ENCODE measurements around the gene PLCH1. TPM values are rescaled to one million over a fixed set of nuclear protein-coding genes. Genes with fewer than 3 reads are reported as not detected.
A peak's percentile ranks its signal among the peaks of the same experiment; 100 is the strongest.

The PLCH1 gene
- total RNA-seq, 1 donor from 2014 or later: 0.26 TPM

DNA sequence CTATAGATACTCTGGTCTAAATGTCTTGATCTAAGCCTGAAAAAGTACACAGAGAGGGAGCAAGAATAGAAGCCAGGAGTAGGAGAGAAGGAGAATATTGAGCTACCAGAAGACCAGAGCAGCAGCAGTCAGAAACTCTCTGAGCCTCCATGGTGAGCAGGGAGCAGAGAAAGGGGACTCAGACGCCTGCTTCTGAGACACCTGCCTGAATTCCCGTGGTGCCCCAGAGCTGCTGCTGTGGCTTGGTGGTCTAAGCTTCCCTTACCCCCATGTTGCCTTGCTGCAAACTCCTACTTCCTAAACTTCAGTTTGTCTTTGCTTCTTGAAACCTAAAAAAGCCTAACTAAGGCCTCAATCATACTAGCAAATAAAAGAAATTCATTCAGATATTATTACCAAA is 356.5 kb downstream of the PLCH1 start:
- TF ChIP-seq, protein P1, sequence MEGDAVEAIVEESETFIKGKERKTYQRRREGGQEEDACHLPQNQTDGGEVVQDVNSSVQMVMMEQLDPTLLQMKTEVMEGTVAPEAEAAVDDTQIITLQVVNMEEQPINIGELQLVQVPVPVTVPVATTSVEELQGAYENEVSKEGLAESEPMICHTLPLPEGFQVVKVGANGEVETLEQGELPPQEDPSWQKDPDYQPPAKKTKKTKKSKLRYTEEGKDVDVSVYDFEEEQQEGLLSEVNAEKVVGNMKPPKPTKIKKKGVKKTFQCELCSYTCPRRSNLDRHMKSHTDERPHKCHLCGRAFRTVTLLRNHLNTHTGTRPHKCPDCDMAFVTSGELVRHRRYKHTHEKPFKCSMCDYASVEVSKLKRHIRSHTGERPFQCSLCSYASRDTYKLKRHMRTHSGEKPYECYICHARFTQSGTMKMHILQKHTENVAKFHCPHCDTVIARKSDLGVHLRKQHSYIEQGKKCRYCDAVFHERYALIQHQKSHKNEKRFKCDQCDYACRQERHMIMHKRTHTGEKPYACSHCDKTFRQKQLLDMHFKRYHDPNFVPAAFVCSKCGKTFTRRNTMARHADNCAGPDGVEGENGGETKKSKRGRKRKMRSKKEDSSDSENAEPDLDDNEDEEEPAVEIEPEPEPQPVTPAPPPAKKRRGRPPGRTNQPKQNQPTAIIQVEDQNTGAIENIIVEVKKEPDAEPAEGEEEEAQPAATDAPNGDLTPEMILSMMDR (IDR thresholded peaks at IDR 0.05; ENCODE audit: insufficient read depth, low read length, severe bottlenecking): no peak
- no peaks in the 10 kb centered on the region for H3K36me3 ChIP-seq (ENCODE audit: control insufficient read depth, insufficient read depth, low read length)
- H3K27me3 ChIP-seq (ENCODE audit: control insufficient read depth, insufficient read depth, low read length): no peaks in the 10 kb centered on the region
- no peak overlapping the region for H3K4me3 ChIP-seq (ENCODE audit: low read depth, low read length)
- FAIRE-seq: no peak
- no peak for DNase-seq (ENCODE audit: low read depth)

DNA sequence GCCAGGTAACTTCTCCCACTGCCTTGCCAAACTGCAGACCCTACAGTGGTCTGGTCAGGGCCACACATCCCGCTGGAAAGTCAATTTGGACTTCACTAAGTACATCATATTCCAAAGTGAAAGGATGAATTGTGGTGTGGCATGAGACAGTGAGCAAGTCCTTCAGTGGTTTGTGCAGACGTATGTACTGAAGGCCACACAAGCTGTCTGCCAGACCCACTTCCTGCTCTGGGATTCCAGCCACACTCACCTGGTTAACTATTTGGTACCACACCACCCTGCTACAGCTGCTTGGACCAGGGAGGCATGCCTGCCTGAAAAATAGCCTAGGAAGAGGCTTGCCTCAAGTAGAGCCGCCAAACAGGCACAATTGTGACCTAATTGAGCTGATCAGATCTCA is 357.3 kb downstream of the PLCH1 start:
- H3K4me3 ChIP-seq (ENCODE audit: low read depth, low read length): no peak overlapping the region
- DNase-seq (ENCODE audit: low read depth) (peak; percentile 27), FAIRE-seq (no peak)
- TF ChIP-seq, protein P1 (IDR thresholded peaks at IDR 0.05; ENCODE audit: insufficient read depth, low read length, severe bottlenecking): no peak
- no peaks in the 10 kb centered on the region for H3K36me3 ChIP-seq (ENCODE audit: control insufficient read depth, insufficient read depth, low read length)
- H3K27me3 ChIP-seq (ENCODE audit: control insufficient read depth, insufficient read depth, low read length): no peaks in the 10 kb centered on the region

DNA sequence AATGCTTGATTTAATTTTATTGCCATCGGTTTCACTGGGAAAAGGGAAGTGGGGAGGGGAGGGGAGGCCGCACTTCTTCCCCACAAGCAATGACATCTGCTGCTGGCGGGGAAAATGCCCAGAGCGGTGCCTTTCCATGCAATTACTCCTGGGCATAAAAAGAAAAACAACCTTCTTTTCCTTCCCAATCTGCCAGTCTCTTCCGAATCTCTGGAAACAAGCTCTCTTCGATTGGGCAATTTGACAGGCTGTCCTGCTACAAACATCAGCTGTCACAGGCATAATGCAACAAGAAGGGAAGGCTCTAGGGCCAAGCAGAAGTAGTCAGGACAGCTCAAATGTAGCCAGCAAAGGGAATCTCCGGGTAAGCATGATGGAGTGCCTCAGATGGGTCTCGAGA is 358.0 kb downstream of the PLCH1 start:
- Histone ChIP-seq H3K36me3 (ENCODE audit: control insufficient read depth, insufficient read depth, low read length) (no peaks in the 10 kb centered on the region), H3K4me3 (ENCODE audit: low read depth, low read length) (no peak overlapping the region), H3K27me3 (ENCODE audit: control insufficient read depth, insufficient read depth, low read length) (no peaks in the 10 kb centered on the region)
- TF ChIP-seq, protein P1 (IDR thresholded peaks at IDR 0.05; ENCODE audit: insufficient read depth, low read length, severe bottlenecking): no peak
- no peak for DNase-seq (ENCODE audit: low read depth)
- FAIRE-seq: no peak

DNA sequence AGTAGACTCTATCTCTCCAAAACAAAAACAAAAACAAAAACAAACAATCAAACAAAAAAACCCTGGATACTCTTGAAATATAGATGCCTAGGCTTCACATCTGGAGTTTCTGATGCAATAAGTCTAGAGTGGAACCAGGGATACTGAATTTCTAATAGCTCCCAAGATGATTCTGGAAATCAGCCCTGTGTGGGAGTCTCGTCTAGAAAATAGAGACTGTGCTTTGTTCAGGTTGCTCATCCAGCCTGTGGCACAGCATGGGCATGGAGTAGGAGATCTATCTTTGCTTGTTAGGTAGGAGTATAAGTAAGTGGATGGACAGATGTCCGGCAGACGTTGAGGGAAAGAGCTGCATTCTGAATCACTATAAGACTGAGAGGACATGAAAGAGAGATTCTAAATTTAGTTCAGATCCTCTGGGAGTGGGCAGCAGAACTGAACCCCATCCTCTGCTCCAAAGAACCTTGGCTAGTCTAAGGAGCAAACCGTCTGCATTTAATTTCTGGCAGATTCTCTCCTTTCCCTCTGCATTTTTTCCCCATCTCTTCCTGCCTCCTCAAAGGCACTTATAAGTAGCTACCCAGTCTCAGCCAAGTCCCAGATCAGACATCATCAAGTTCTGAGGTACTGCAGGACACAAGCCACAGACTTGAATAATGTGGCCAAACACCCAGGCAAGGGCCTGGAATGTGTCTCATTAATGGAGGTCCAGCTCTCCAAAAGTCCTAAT is 358.8 kb downstream of the PLCH1 start:
- no peak overlapping the region for H3K4me3 ChIP-seq (ENCODE audit: low read depth, low read length)
- no peak for FAIRE-seq
- TF ChIP-seq, protein P1 (IDR thresholded peaks at IDR 0.05; ENCODE audit: insufficient read depth, low read length, severe bottlenecking): no peak
- no peaks in the 10 kb centered on the region for H3K27me3 ChIP-seq (ENCODE audit: control insufficient read depth, insufficient read depth, low read length)
- H3K36me3 ChIP-seq (ENCODE audit: control insufficient read depth, insufficient read depth, low read length): no peaks in the 10 kb centered on the region
- DNase-seq (ENCODE audit: low read depth): no peak

DNA sequence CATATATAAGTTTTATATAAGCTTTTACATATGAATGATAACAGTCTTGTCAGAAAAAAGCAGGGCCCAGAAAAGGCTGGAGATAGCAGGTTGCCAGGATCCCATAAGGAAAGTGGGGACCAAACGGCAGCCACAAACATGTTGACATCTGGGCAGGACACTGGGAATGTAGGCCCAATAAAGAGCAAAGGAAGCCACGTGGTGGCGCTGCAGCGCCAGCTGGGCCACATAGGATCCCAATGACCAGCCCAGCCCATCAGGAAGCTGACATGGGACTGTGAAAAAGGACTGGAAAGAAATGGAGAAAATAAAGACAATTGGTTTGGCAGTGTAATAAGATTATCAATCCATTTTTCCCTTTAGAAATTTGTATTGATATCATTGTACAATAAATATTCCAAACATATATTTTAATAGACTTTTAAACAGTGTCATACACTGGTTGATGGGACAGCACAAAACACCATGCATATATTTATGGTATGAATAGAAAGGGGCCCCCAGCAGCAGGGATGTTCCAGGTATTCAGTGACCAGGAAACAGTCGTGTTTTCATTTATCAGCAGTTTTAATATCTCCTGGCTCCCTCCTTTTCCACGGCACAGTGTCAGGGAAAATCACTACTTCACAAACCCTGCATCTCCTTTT is 362.4 kb downstream of the PLCH1 start:
- peak; percentile 63 for DNase-seq (ENCODE audit: low read depth)
- FAIRE-seq: no peak

More for the DNA sequence above, 362.4 kb downstream of the PLCH1 start:
- Histone ChIP-seq H3K36me3 (ENCODE audit: control insufficient read depth, insufficient read depth, low read length) (no peaks in the 10 kb centered on the region), H3K27me3 (ENCODE audit: control insufficient read depth, insufficient read depth, low read length) (no peaks in the 10 kb centered on the region), H3K4me3 (ENCODE audit: low read depth, low read length) (no peak overlapping the region)
- TF ChIP-seq, protein P1 (IDR thresholded peaks at IDR 0.05; ENCODE audit: insufficient read depth, low read length, severe bottlenecking): peak; percentile 87

Measured in bronchial epithelial cell (primary cell).